HG02798 (cell line): ENCODE measurements around the gene BMPR1A.
"Not testable (repeated sequence)": the region's sequence is repeated elsewhere in the genome, so short reads cannot be mapped to it uniquely, and the experiment has no call there.

ENCODE experiments used
- ATAC-seq: cut with Tn5 transposase; IDR thresholded peaks from one replicate; pipeline ENCODE4 v1.9.1; 2021; ENCODE audit warnings: mild to moderate bottlenecking; ENCODE audit not compliant: unreplicated experiment, poor library complexity

The BMPR1A gene

GRCh38 chr10:86865011-86865811 is 108.8 kb downstream of the BMPR1A start:
- not testable (repeated sequence) for ATAC-seq

- no peak for ATAC-seq
Observed at GRCh38 chr10:86867149-86867548, 110.7 kb downstream of the BMPR1A start.

- ATAC-seq, result no peak
Observed at GRCh38 chr10:86868353-86868752, 111.9 kb downstream of the BMPR1A start.

GRCh38 chr10:86870679-86871078 is 114.3 kb downstream of the BMPR1A start:
- no peak for ATAC-seq

- ATAC-seq, result no peak
Observed at GRCh38 chr10:86871563-86872183, 115.3 kb downstream of the BMPR1A start.

GRCh38 chr10:86872757-86873156 is 116.3 kb downstream of the BMPR1A start:
- no peak for ATAC-seq

GRCh38 chr10:86876748-86877147 is 120.3 kb downstream of the BMPR1A start:
- ATAC-seq, result no peak

- ATAC-seq, result no peak
Observed at GRCh38 chr10:86878983-86879713, 122.7 kb downstream of the BMPR1A start.

GRCh38 chr10:86880971-86881370 is 124.6 kb downstream of the BMPR1A start:
- ATAC-seq, result no peak

- peak; percentile 96 for ATAC-seq
Observed at GRCh38 chr10:86888585-86889381, 132.4 kb downstream of the BMPR1A start.

- ATAC-seq, result no peak
Observed at GRCh38 chr10:86889997-86890396, 133.6 kb downstream of the BMPR1A start.

GRCh38 chr10:86898511-86898910 is 142.1 kb downstream of the BMPR1A start:
- ATAC-seq, result no peak

GRCh38 chr10:86899132-86899531 is 142.7 kb downstream of the BMPR1A start:
- ATAC-seq, result no peak

- peak; percentile 56 for ATAC-seq
Observed at GRCh38 chr10:86899670-86900276, 143.4 kb downstream of the BMPR1A start.

- ATAC-seq, result no peak
Observed at GRCh38 chr10:86900955-86901354, 144.5 kb downstream of the BMPR1A start.

- ATAC-seq, result no peak
Observed at GRCh38 chr10:86904600-86904999, 148.2 kb downstream of the BMPR1A start.

GRCh38 chr10:86905429-86905828 is 149.0 kb downstream of the BMPR1A start:
- ATAC-seq, result no peak

- no peak for ATAC-seq
Observed at GRCh38 chr10:86914734-86915133, 158.3 kb downstream of the BMPR1A start.

- ATAC-seq, result no peak
Observed at GRCh38 chr10:86918022-86918471, 161.6 kb downstream of the BMPR1A start.

- ATAC-seq, result no peak
Observed at GRCh38 chr10:86922553-86922961, 166.1 kb downstream of the BMPR1A start.
